IMR-90 (cell line): Measurements from ENCODE around the gene GSN. TPM values are rescaled to one million over a fixed set of nuclear protein-coding genes. Genes with fewer than 3 reads are reported as not detected.

Experiments
- ATAC-seq: fragments of 200-7000 bp; cut with Tn5 transposase; 2 replicates; pipeline ENCODE4 v1.9.1; 2020; ENCODE audit warnings: low read depth, mild to moderate bottlenecking, moderate library complexity
- BruUV-seq: library from RNA; stranded (reverse); fragments of 400-500 nt; replicated peaks from 2 replicates; lab custom pipeline; 2021; lab: Mats Ljungman, UMichigan
- CTCF ChIA-PET: fragments of 300-600 bp; formaldehyde crosslinking; extraction: SDS; loops from one replicate; lab custom pipeline; 2021; ENCODE audit warnings: antibody characterized with exemption; lab: Yijun Ruan, JAX
- POLR2A ChIA-PET: fragments of 300-600 bp; sonication (Branson Sonifier 250); formaldehyde crosslinking; loops from one replicate; lab custom pipeline; 2022; ENCODE audit warnings: antibody characterized with exemption; ENCODE audit not compliant: unreplicated experiment; lab: Charles Lee
- DNase-seq: peaks from one replicate; pipeline ENCODE4 v3.0.0; 2013
- H2AFZ ChIP-seq: replicated peaks from 2 replicates; pipeline ENCODE3; 2013; ENCODE audit warnings: low read length, mild to moderate bottlenecking; ENCODE audit not compliant: poor library complexity
- H2AK5ac ChIP-seq: 2 replicates; pipeline ENCODE4 v1.6.1; 2013; ENCODE audit warnings: low read depth, low read length, inconsistent platforms
- H2AK9ac ChIP-seq: replicated peaks from 2 replicates; pipeline ENCODE3; 2013; ENCODE audit warnings: mild to moderate bottlenecking, low read depth, low read length, moderate library complexity; ENCODE audit not compliant: poor library complexity
- H2BK120ac ChIP-seq: 2 replicates; pipeline ENCODE4 v1.6.1; 2013; ENCODE audit warnings: low read depth, low read length, inconsistent platforms
- H2BK15ac ChIP-seq: 3 replicates; pipeline ENCODE4 v1.6.1; 2013; ENCODE audit warnings: low read depth, low read length, inconsistent platforms
- H2BK20ac ChIP-seq: 2 replicates; pipeline ENCODE4 v1.6.1; 2013; ENCODE audit warnings: low read depth, mild to moderate bottlenecking, inconsistent platforms, low read length, moderate library complexity
- H2BK5ac ChIP-seq: 2 replicates; pipeline ENCODE4 v1.6.1; 2013; ENCODE audit warnings: mild to moderate bottlenecking, low read depth, low read length, inconsistent platforms; ENCODE audit not compliant: poor library complexity, severe bottlenecking
- H3K14ac ChIP-seq: replicated peaks from 2 replicates; pipeline ENCODE4 v1.6.1; 2013; ENCODE audit warnings: low read depth, low read length, inconsistent platforms
- H3K18ac ChIP-seq: 2 replicates; pipeline ENCODE4 v1.6.1; 2013; ENCODE audit warnings: low read depth, low read length, control low read depth
- H3K23ac ChIP-seq: 2 replicates; pipeline ENCODE4 v1.6.1; 2013; ENCODE audit warnings: low read depth, low read length, inconsistent platforms
- H3K27ac ChIP-seq: 2 replicates; pipeline ENCODE4 v1.5.1; 2013; ENCODE audit warnings: mild to moderate bottlenecking, control low read depth, low read length; ENCODE audit not compliant: insufficient read depth
- H3K27me3 ChIP-seq: 2 replicates; pipeline ENCODE4 v1.6.1; 2013; ENCODE audit warnings: low read length; ENCODE audit not compliant: control insufficient read depth, insufficient read depth
- H3K36me3 ChIP-seq: 2 replicates; pipeline ENCODE4 v1.6.1; 2013; ENCODE audit warnings: low read length, mixed read lengths; ENCODE audit not compliant: control insufficient read depth, insufficient read depth
- H3K4ac ChIP-seq: 2 replicates; pipeline ENCODE4 v1.6.1; 2013; ENCODE audit warnings: low read depth, low read length, inconsistent platforms
- H3K4me1 ChIP-seq: 2 replicates; pipeline ENCODE4 v1.6.1; 2013; ENCODE audit warnings: low read length, mixed read lengths; ENCODE audit not compliant: control insufficient read depth, insufficient read depth
- H3K4me2 ChIP-seq: 2 replicates; pipeline ENCODE4 v1.6.1; 2013; ENCODE audit warnings: low read depth, mild to moderate bottlenecking, control low read depth, low read length, moderate library complexity
- H3K4me3 ChIP-seq: 2 replicates; pipeline ENCODE4 v1.5.1; 2013; ENCODE audit warnings: low read depth, mild to moderate bottlenecking, control low read depth, low read length, moderate library complexity; ENCODE audit not compliant: insufficient read depth
- H3K56ac ChIP-seq: 2 replicates; pipeline ENCODE4 v1.6.1; 2013; ENCODE audit warnings: low read length, inconsistent platforms; ENCODE audit not compliant: insufficient read depth; ENCODE audit errors: extremely low read depth
- H3K79me1 ChIP-seq, 2 experiments: 2 replicates each; pipeline ENCODE4 v1.6.1; 2013; ENCODE audit warnings: low read length in 2 of 2, inconsistent platforms in 1 of 2, low read depth in 1 of 2
- H3K9ac ChIP-seq: 2 replicates; pipeline ENCODE4 v1.6.1; 2013; ENCODE audit warnings: low read depth, low read length, control low read depth
- H3K9me1 ChIP-seq: 2 replicates; pipeline ENCODE4 v1.6.1; 2013; ENCODE audit warnings: low read length, inconsistent platforms; ENCODE audit not compliant: insufficient read depth
- H3K9me3 ChIP-seq: 2 replicates; pipeline ENCODE4 v1.6.1; 2013; ENCODE audit warnings: low read length; ENCODE audit not compliant: control insufficient read depth, insufficient read depth
- H4K20me1 ChIP-seq: 2 replicates; pipeline ENCODE4 v1.6.1; 2013; ENCODE audit warnings: low read length, inconsistent platforms; ENCODE audit not compliant: insufficient read depth
- H4K5ac ChIP-seq: 2 replicates; pipeline ENCODE4 v1.6.1; 2013; ENCODE audit warnings: mild to moderate bottlenecking, low read depth, low read length, control low read depth
- H4K8ac ChIP-seq, 2 experiments: 2 replicates each; pipeline ENCODE4 v1.6.1; 2013; ENCODE audit warnings: low read depth in 2 of 2, low read length in 2 of 2, control low read depth in 1 of 2, inconsistent platforms in 1 of 2
- H4K91ac ChIP-seq: 2 replicates; pipeline ENCODE4 v1.6.1; 2013; ENCODE audit warnings: low read depth, low read length, inconsistent platforms; ENCODE audit not compliant: insufficient read depth
- BHLHE40 ChIP-seq: fragments of 150-350 bp; IDR thresholded peaks from 2 replicates; pipeline ENCODE4 v1.6.1; 2016; ENCODE audit warnings: mild to moderate bottlenecking, low read depth, low read length
- CEBPB ChIP-seq: IDR thresholded peaks from 2 replicates; pipeline ENCODE4 v1.6.1; 2012; ENCODE audit warnings: low read depth, low read length, improper control_type of control experiment
- CHD1 ChIP-seq: IDR thresholded peaks from 2 replicates; pipeline ENCODE4 v1.6.1; 2012; ENCODE audit warnings: low read depth, low read length, improper control_type of control experiment
- CTCF ChIP-seq: conservative IDR thresholded peaks from 2 replicates; pipeline ENCODE4 v1.5.1; 2012; ENCODE audit warnings: mild to moderate bottlenecking, low read depth, low read length, improper control_type of control experiment
- FOS ChIP-seq: fragments of 150-350 bp; IDR thresholded peaks from 2 replicates; pipeline ENCODE4 v1.6.1; 2016; ENCODE audit warnings: low read depth, low read length
- MAZ ChIP-seq: IDR thresholded peaks from 2 replicates; pipeline ENCODE4 v1.6.1; 2012; ENCODE audit warnings: low read depth, mild to moderate bottlenecking, low read length, improper control_type of control experiment, moderate library complexity, borderline replicate concordance
- MXI1 ChIP-seq: IDR thresholded peaks from 2 replicates; pipeline ENCODE4 v1.6.1; 2012; ENCODE audit warnings: low read depth, mild to moderate bottlenecking, low read length, moderate library complexity, borderline replicate concordance
- NFE2L2 ChIP-seq: fragments of 150-350 bp; IDR thresholded peaks from 2 replicates; pipeline ENCODE4 v1.6.1; 2016; ENCODE audit warnings: low read depth, mild to moderate bottlenecking, low read length
- POLR2A ChIP-seq: IDR thresholded peaks from 2 replicates; pipeline ENCODE4 v1.6.1; 2012; ENCODE audit warnings: mild to moderate bottlenecking, low read depth, low read length
- RAD21 ChIP-seq: IDR thresholded peaks from 2 replicates; pipeline ENCODE4 v1.6.1; 2012; ENCODE audit warnings: low read length, improper control_type of control experiment
- RCOR1 ChIP-seq: IDR thresholded peaks from 2 replicates; pipeline ENCODE4 v1.6.1; 2012; ENCODE audit warnings: mild to moderate bottlenecking, low read length, improper control_type of control experiment; ENCODE audit not compliant: insufficient replicate concordance
- RFX5 ChIP-seq: IDR thresholded peaks from 2 replicates; pipeline ENCODE4 v1.8.0; 2012; ENCODE audit warnings: low read depth, mild to moderate bottlenecking, low read length, moderate library complexity
- SMC3 ChIP-seq: fragments of 150-350 bp; IDR thresholded peaks from 2 replicates; pipeline ENCODE4 v1.6.1; 2016; ENCODE audit warnings: low read depth, mild to moderate bottlenecking, antibody characterized with exemption, low read length, moderate library complexity
- USF2 ChIP-seq: fragments of 150-350 bp; IDR thresholded peaks from 2 replicates; pipeline ENCODE4 v1.6.1; 2017; ENCODE audit warnings: mild to moderate bottlenecking, antibody characterized with exemption, low read length, low read depth
- WGBS, 2 experiments: methylation state at CpG; one replicate each; pipeline versions ENCODE4 v1.1.5 to v1.1.7; 2013; ENCODE audit warnings: missing lambda C conversion rate in 2 of 2; ENCODE audit not compliant: insufficient read length in 1 of 2; ENCODE audit errors: extremely low coverage in 2 of 2; 5-methylcytosine and 5-hydroxymethylcytosine counted together
- dilution Hi-C: fragments of 300-500 bp; cut with HindIII; formaldehyde crosslinking; loops from one replicate; pipeline ENCODE4 v1.14.3; 2018; ENCODE audit warnings: low sequenced_read_pairs; ENCODE audit not compliant: unreplicated experiment
- in situ Hi-C: fragments of 300-500 bp; cut with MboI; formaldehyde crosslinking; loops from 3 replicates; pipeline ENCODE4 v1.14.3; 2019; ENCODE audit warnings: low sequenced_read_pairs, inconsistent platforms, mixed read lengths
- intact Hi-C: fragments of 100-400 bp; cut with micrococcal nuclease; formaldehyde crosslinking; loops from 2 replicates; pipeline ENCODE4 v1.10.0; 2022
- polyA plus RNA-seq, 3 experiments: library from polyadenylated mRNA; depleted of rRNA; stranded (reverse); fragments of >200 nt; gene quantifications; 2 replicates each; pipeline ENCODE4 v1.2.3, GENCODE V29; 2012; ENCODE audit warnings: low replicate concordance in 1 of 3
- total RNA-seq: library from RNA; depleted of rRNA; stranded (reverse); fragments of >200 nt; gene quantifications from 2 replicates; pipeline ENCODE4 v1.2.3, GENCODE V29; 2012
- TF ChIP-seq, protein P1 (sequence below): fragments of 150-350 bp; IDR thresholded peaks from 2 replicates; pipeline ENCODE4 v1.6.1; 2016; ENCODE audit warnings: low read depth, mild to moderate bottlenecking, low read length, moderate library complexity, borderline replicate concordance

Gene GSN
- total and polyA plus RNA-seq, 2 of the 4 experiments (the other 2 are of a cell fraction) = 495 to 547 TPM

DNA sequence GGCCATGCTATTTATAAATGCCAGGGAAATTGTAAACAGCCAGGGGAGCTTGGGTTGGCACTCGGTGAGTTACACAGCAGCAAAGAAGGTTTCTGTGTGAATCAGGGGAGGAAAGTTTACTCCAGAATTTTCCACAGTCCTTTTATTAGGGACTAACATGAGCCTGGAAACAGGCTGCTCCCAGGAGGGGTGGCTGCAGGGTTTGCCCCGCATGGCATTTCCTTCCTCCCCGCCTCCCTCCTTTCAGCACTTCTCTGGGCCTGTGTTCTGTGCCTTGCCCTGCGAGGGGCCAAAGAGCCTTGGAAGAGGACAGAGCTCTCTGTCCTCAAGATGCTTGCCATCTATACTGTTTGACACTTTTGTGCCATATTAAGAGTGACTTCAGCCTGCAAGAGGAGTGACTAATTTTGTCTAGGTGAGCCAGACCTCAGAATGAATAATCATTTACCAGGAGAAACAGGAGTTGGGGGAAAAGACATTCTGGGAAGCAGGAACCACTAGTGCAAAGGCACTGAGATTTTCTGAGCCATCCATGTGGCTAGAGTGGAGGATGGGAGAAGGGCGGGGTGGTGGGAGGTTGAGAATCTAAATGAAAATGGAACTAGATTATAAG is 1.8 kb downstream of the GSN start:
- ChIA-PET CTCF (interaction anchor here (1.0 to 1.5 kb wide), 5 partner anchors 8 to 56 kb away, joined by 3 to 6 read pairs (median 4); no protein-coding TSS in a partner anchor), POLR2A (no interaction called here)
- WGBS, 2 experiments = 100% methylated on average over 1 of the region's 5 CpGs; no CpG with 5 or more reads in 1 of the 2 experiments
- Histone ChIP-seq H3K4ac (peak overlapping the region; percentile 94), H3K18ac (peak overlapping the region; percentile 72), H2AK5ac (peak overlapping the region; percentile 80), H3K56ac (peak overlapping the region; percentile 92), H3K9ac (peak overlapping the region; percentile 79), H2AK9ac (peak overlapping the region; percentile 95), H3K36me3 (peaks cover 2% of the 10 kb centered on the region; the same call in 1 of the 2 replicates), H3K9me1 (peaks cover 28% of the 10 kb centered on the region), H4K8ac (peak overlapping the region; percentile 18 to 77), H2BK15ac (peak overlapping the region; percentile 61; the same call in 2 of the 3 replicates), H3K27me3 (no peaks in the 10 kb centered on the region), H2BK20ac (peak overlapping the region; percentile 11), H2AFZ (peak overlapping the region; percentile 87), H3K14ac (peak overlapping the region; percentile 86), H4K5ac (peak overlapping the region; percentile 62), H3K27ac (peak overlapping the region; percentile 86), H3K4me2 (peak overlapping the region; percentile 94), H4K91ac (peak overlapping the region; percentile 79), H3K9me3 (no peaks in the 10 kb centered on the region), H3K4me1 (peaks cover 25% of the 10 kb centered on the region), H4K20me1 (peaks cover 17% of the 10 kb centered on the region), H3K23ac (peak overlapping the region; percentile 92; the same call in 1 of the 2 replicates), H3K4me3 (peak overlapping the region; percentile 91), H2BK5ac (peak overlapping the region; percentile 89), H3K79me1 (peaks cover 26 to 65% of the 10 kb centered on the region in 2 experiments), H2BK120ac (peak overlapping the region; percentile 89)
- in situ Hi-C loops = no loop called here
- intact Hi-C loops = loop anchor here (1.0 to 2.0 kb wide), 2 partner anchors 9 to 47 kb away; no protein-coding TSS in a partner anchor
- DNase-seq (no peak), ATAC-seq (no peak; the same call in 1 of the 2 replicates)
- dilution Hi-C loops = no loop called here
- no TSS peak for BruUV-seq
- TF ChIP-seq RFX5 = no peak
- TF ChIP-seq RCOR1 = no peak
- no peak for TF ChIP-seq MXI1
- TF ChIP-seq CEBPB = no peak
- no peak for TF ChIP-seq CTCF
- no peak for TF ChIP-seq CHD1
- TF ChIP-seq MAZ = no peak
- TF ChIP-seq, protein P1, sequence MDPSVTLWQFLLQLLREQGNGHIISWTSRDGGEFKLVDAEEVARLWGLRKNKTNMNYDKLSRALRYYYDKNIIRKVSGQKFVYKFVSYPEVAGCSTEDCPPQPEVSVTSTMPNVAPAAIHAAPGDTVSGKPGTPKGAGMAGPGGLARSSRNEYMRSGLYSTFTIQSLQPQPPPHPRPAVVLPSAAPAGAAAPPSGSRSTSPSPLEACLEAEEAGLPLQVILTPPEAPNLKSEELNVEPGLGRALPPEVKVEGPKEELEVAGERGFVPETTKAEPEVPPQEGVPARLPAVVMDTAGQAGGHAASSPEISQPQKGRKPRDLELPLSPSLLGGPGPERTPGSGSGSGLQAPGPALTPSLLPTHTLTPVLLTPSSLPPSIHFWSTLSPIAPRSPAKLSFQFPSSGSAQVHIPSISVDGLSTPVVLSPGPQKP = no peak
- no peak for TF ChIP-seq USF2
- no peak for TF ChIP-seq FOS
- TF ChIP-seq SMC3 = no peak
- TF ChIP-seq RAD21 = no peak
- TF ChIP-seq POLR2A = no peak
- TF ChIP-seq BHLHE40 = no peak
- no peak for TF ChIP-seq NFE2L2
